K562 (cell line): ENCODE measurements around the gene PPP1R14B. TPM values are rescaled to one million over a fixed set of nuclear protein-coding genes. Genes with fewer than 3 reads are reported as not detected.

ENCODE experiments used
- PCBP2 ChIP-seq: fragments of 200-400 bp; formaldehyde crosslinking; IDR thresholded peaks from 2 replicates; pipeline ENCODE4 v1.6.1; 2018; ENCODE audit warnings: low read length, low read depth, mild to moderate bottlenecking, moderate library complexity; ENCODE audit not compliant: poor library complexity, severe bottlenecking
- ZNF76 ChIP-seq: fragments of 250-450 bp; sonication (Bioruptor Pico); IDR thresholded peaks from 2 replicates; pipeline ENCODE4 v1.4.0; 2020; ENCODE audit warnings: mild to moderate bottlenecking, moderate library complexity, borderline replicate concordance
- polyA plus RNA-seq, 8 experiments: library from polyadenylated mRNA; depleted of rRNA in 4 of 8; stranded (reverse) in 5 of 8; unstranded in 3 of 8; fragments of >200 nt; fragmentation: Nextera tagmentation in 2 of 8; fragmentation: Illumina TruSeq in 1 of 8; extraction: Ambion mirVana in 2 of 8; extraction: Trizol in 1 of 8; gene quantifications; 2 replicates each; pipeline versions ENCODE4 v1.2.1 to v1.2.3, GENCODE V29; 2011 to 2014; ENCODE audit warnings: inconsistent platforms in 1 of 8, missing spikeins in 1 of 8
- total RNA-seq, 7 experiments: library from RNA; depleted of rRNA in 6 of 7; stranded (reverse); fragments of >200 nt in 6 of 7; fragmentation: Illumina TruSeq in 2 of 7; extraction: Trizol in 2 of 7; gene quantifications; 2 replicates each; pipeline versions ENCODE4 v1.2.1 to v1.2.3, GENCODE V29; 2011 to 2021; ENCODE audit warnings: low replicate concordance in 1 of 7
- TF ChIP-seq, protein P1 (sequence below), 2 experiments: fragments of 450-650 bp in 1 of 2; sonication (generic) in 1 of 2; formaldehyde crosslinking in 1 of 2; IDR thresholded peaks; 2 replicates each; pipeline versions ENCODE4 v1.7.1 to v1.9.0; 2016 to 2022; ENCODE audit warnings: inconsistent platforms in 1 of 2, mild to moderate bottlenecking in 1 of 2, missing genetic modification reagents in 1 of 2
- TF ChIP-seq, protein P2 (sequence below): fragments of 250-450 bp; sonication (Bioruptor Pico); IDR thresholded peaks from 2 replicates; pipeline ENCODE4 v1.4.0; 2020

The PPP1R14B gene
- total and polyA plus RNA-seq, 9 of the 15 experiments (the other 6 are each of a cell fraction or from before 2014, with no cell fraction given), result 7.7 to 566 (median 212) TPM

DNA sequence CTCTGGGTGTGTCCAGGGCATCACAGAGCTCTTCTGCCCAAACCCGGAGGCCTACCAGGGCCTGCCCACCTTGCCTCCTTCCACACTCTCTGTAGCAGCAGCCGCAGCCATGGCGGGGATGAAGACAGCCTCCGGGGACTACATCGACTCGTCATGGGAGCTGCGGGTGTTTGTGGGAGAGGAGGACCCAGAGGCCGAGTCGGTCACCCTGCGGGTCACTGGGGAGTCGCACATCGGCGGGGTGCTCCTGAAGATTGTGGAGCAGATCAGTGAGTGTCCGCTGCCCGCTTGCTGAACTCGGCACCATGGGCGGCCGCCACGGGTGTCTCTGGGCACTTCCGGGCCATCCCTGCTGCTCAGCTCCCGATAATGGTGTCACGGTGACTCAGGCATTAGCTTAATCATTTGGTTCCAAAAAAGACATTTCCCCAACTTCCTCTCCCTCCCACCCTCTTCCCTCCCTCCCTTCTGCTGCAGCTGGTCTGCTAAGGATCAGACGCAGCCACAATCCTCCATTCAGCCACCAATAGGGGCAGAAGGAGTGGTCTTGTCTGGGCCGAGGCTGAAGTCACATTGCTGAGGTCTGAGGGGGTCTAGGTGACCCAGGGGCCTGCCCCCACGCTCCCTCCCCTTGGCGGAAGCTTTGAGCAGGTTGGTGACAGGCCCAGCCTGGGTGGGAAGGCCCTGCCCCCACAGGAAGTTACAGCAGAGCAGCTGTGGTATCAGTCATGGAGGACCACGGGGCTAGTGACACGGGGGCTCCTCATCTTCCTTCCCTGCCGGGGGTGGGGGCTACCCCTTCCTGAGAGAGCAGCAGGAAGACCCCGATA, 39.3 kb downstream of the PPP1R14B start (continued):
- TF ChIP-seq, protein P1, sequence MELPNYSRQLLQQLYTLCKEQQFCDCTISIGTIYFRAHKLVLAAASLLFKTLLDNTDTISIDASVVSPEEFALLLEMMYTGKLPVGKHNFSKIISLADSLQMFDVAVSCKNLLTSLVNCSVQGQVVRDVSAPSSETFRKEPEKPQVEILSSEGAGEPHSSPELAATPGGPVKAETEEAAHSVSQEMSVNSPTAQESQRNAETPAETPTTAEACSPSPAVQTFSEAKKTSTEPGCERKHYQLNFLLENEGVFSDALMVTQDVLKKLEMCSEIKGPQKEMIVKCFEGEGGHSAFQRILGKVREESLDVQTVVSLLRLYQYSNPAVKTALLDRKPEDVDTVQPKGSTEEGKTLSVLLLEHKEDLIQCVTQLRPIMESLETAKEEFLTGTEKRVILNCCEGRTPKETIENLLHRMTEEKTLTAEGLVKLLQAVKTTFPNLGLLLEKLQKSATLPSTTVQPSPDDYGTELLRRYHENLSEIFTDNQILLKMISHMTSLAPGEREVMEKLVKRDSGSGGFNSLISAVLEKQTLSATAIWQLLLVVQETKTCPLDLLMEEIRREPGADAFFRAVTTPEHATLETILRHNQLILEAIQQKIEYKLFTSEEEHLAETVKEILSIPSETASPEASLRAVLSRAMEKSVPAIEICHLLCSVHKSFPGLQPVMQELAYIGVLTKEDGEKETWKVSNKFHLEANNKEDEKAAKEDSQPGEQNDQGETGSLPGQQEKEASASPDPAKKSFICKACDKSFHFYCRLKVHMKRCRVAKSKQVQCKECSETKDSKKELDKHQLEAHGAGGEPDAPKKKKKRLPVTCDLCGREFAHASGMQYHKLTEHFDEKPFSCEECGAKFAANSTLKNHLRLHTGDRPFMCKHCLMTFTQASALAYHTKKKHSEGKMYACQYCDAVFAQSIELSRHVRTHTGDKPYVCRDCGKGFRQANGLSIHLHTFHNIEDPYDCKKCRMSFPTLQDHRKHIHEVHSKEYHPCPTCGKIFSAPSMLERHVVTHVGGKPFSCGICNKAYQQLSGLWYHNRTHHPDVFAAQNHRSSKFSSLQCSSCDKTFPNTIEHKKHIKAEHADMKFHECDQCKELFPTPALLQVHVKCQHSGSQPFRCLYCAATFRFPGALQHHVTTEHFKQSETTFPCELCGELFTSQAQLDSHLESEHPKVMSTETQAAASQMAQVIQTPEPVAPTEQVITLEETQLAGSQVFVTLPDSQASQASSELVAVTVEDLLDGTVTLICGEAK (IDR thresholded peaks at IDR 0.05), result peak; percentile 77
- TF ChIP-seq, protein P1 (CRISPR knock-in tag; IDR thresholded peaks at IDR 0.05), result no peak
- TF ChIP-seq, protein P2, sequence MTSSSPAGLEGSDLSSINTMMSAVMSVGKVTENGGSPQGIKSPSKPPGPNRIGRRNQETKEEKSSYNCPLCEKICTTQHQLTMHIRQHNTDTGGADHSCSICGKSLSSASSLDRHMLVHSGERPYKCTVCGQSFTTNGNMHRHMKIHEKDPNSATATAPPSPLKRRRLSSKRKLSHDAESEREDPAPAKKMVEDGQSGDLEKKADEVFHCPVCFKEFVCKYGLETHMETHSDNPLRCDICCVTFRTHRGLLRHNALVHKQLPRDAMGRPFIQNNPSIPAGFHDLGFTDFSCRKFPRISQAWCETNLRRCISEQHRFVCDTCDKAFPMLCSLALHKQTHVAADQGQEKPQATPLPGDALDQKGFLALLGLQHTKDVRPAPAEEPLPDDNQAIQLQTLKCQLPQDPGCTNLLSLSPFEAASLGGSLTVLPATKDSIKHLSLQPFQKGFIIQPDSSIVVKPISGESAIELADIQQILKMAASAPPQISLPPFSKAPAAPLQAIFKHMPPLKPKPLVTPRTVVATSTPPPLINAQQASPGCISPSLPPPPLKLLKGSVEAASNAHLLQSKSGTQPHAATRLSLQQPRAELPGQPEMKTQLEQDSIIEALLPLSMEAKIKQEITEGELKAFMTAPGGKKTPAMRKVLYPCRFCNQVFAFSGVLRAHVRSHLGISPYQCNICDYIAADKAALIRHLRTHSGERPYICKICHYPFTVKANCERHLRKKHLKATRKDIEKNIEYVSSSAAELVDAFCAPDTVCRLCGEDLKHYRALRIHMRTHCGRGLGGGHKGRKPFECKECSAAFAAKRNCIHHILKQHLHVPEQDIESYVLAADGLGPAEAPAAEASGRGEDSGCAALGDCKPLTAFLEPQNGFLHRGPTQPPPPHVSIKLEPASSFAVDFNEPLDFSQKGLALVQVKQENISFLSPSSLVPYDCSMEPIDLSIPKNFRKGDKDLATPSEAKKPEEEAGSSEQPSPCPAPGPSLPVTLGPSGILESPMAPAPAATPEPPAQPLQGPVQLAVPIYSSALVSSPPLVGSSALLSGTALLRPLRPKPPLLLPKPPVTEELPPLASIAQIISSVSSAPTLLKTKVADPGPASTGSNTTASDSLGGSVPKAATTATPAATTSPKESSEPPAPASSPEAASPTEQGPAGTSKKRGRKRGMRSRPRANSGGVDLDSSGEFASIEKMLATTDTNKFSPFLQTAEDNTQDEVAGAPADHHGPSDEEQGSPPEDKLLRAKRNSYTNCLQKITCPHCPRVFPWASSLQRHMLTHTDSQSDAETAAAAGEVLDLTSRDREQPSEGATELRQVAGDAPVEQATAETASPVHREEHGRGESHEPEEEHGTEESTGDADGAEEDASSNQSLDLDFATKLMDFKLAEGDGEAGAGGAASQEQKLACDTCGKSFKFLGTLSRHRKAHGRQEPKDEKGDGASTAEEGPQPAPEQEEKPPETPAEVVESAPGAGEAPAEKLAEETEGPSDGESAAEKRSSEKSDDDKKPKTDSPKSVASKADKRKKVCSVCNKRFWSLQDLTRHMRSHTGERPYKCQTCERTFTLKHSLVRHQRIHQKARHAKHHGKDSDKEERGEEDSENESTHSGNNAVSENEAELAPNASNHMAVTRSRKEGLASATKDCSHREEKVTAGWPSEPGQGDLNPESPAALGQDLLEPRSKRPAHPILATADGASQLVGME, result no peak
- TF ChIP-seq ZNF76 (CRISPR knock-in tag) (no peak), PCBP2 (no peak)
